Activated CD4-positive, CD25-positive, alpha-beta regulatory T cell treated with anti-CD3 and anti-CD28 coated beads, Interleukin-2, amount 50 U/mL, for 24 hours (primary cell): ENCODE data around the gene TRIM58.

Experiments used
- ATAC-seq, 2 donors: fragments of 150-1000 bp; cut with Tn5 transposase; one replicate each; pipeline ENCODE4 v1.10.0; 2021; ENCODE audit warnings: mild to moderate bottlenecking in 1 of 2, moderate library complexity in 1 of 2

TRIM58 gene

GRCh38 chr1:247857069-247857984 lies at the start of gene TRIM58:
TSS of gene TRIM58 (plus strand) at chr1:247857187. CDS start at chr1:247857247, 60 bp downstream.
- peak; percentile 30 to 39 for ATAC-seq

- no peak for ATAC-seq
Measured at GRCh38 chr1:247812637-247813036, 44.4 kb upstream of the TRIM58 start.

GRCh38 chr1:247822060-247822459 lies 34.9 kb upstream of the TRIM58 start:
- ATAC-seq = no peak

GRCh38 chr1:247824023-247824422 lies 33.0 kb upstream of the TRIM58 start, which contains the start of gene OR14A16:
TSS of gene OR14A16 (minus strand) at chr1:247824119. CDS start at chr1:247815729, 8,390 bp downstream.
- no peak for ATAC-seq

GRCh38 chr1:247825362-247825761 lies 31.6 kb upstream of the TRIM58 start:
- no peak for ATAC-seq

- ATAC-seq = no peak
Measured at GRCh38 chr1:247829656-247830055, 27.3 kb upstream of the TRIM58 start.

- no peak for ATAC-seq
Measured at GRCh38 chr1:247833601-247834000, 23.4 kb upstream of the TRIM58 start.

GRCh38 chr1:247840818-247841217 lies 16.2 kb upstream of the TRIM58 start:
- no peak for ATAC-seq

- ATAC-seq = no peak
Measured at GRCh38 chr1:247841796-247842195, 15.2 kb upstream of the TRIM58 start, which contains the start of gene OR11L1. TSS of gene OR11L1 (minus strand) at chr1:247841896. CDS start at chr1:247841896, 0 bp downstream.

- no peak for ATAC-seq
Measured at GRCh38 chr1:247843411-247843810, 13.6 kb upstream of the TRIM58 start.

GRCh38 chr1:247845011-247845692 lies 11.8 kb upstream of the TRIM58 start:
- no peak for ATAC-seq

GRCh38 chr1:247845693-247846017 lies 11.3 kb upstream of the TRIM58 start:
- no peak for ATAC-seq

GRCh38 chr1:247848346-247848745 lies 8.6 kb upstream of the TRIM58 start:
- no peak for ATAC-seq

GRCh38 chr1:247849616-247850015 lies 7.4 kb upstream of the TRIM58 start:
- ATAC-seq = no peak

- ATAC-seq = no peak
Measured at GRCh38 chr1:247854899-247855545, 2.0 kb upstream of the TRIM58 start.

- ATAC-seq = no peak
Measured at GRCh38 chr1:247855911-247856310, 1.1 kb upstream of the TRIM58 start.

- no peak for ATAC-seq
Measured at GRCh38 chr1:247857985-247858619, 1.1 kb downstream of the TRIM58 start.

GRCh38 chr1:247862756-247863155 lies 5.8 kb downstream of the TRIM58 start:
- ATAC-seq = no peak

- ATAC-seq = no peak
Measured at GRCh38 chr1:247864644-247865043, 7.7 kb downstream of the TRIM58 start.

- no peak for ATAC-seq
Measured at GRCh38 chr1:247865416-247865815, 8.4 kb downstream of the TRIM58 start.

GRCh38 chr1:247883346-247883745 lies 26.4 kb downstream of the TRIM58 start:
- ATAC-seq = no peak

GRCh38 chr1:247884797-247885413 lies 27.9 kb downstream of the TRIM58 start:
- no peak for ATAC-seq
